Liver (tissue), 9 donors: ENCODE results near the gene PIGM. TPM values are rescaled to one million over a fixed set of nuclear protein-coding genes. Genes with fewer than 3 reads are reported as not detected.

Experiments used
- DNase-seq: peaks from one replicate; pipeline ENCODE4 v3.0.0-alpha.2; 2017; ENCODE audit warnings: low spot score
- H3K27ac ChIP-seq, 2 donors: one replicate each; pipeline ENCODE4 v1.7.0; 2013; ENCODE audit warnings: inconsistent platforms in 2 of 2, low read length in 2 of 2, control low read depth in 1 of 2, low read depth in 1 of 2, mild to moderate bottlenecking in 1 of 2
- H3K27me3 ChIP-seq, 4 donors: one replicate each; pipeline versions ENCODE4 v1.6.1 to v1.7.0; 2013; ENCODE audit warnings: low read length in 3 of 4, inconsistent platforms in 1 of 4, mild to moderate bottlenecking in 1 of 4, moderate library complexity in 1 of 4; ENCODE audit not compliant: control insufficient read depth in 4 of 4, insufficient read depth in 4 of 4
- H3K36me3 ChIP-seq, 4 donors: one replicate each; pipeline versions ENCODE4 v1.6.1 to v1.7.0; 2013; ENCODE audit warnings: low read length in 3 of 4, mild to moderate bottlenecking in 3 of 4, low read depth in 1 of 4, moderate library complexity in 1 of 4; ENCODE audit not compliant: control insufficient read depth in 4 of 4, insufficient read depth in 3 of 4
- H3K4me1 ChIP-seq, 4 donors: one replicate each; pipeline versions ENCODE4 v1.6.1 to v1.7.0; 2013; ENCODE audit warnings: low read length in 3 of 4, mild to moderate bottlenecking in 3 of 4, moderate library complexity in 1 of 4; ENCODE audit not compliant: control insufficient read depth in 4 of 4, insufficient read depth in 4 of 4
- H3K4me3 ChIP-seq, 3 donors: one replicate each; pipeline versions ENCODE4 v1.6.1 to v1.7.0; 2013; ENCODE audit warnings: low read length in 3 of 3, control low read depth in 1 of 3, low read depth in 1 of 3, mild to moderate bottlenecking in 1 of 3
- H3K9ac ChIP-seq, 2 donors: one replicate each; pipeline ENCODE4 v1.7.0; 2013; ENCODE audit warnings: low read length in 2 of 2, mild to moderate bottlenecking in 2 of 2, moderate library complexity in 2 of 2, control low read depth in 1 of 2, low read depth in 1 of 2
- H3K9me3 ChIP-seq, 4 donors: one replicate each; pipeline versions ENCODE4 v1.6.1 to v1.7.0; 2013; ENCODE audit warnings: low read length in 3 of 4; ENCODE audit not compliant: control insufficient read depth in 4 of 4
- ATF3 ChIP-seq: IDR thresholded peaks from 2 replicates; pipeline ENCODE4 v1.6.1; 2016; ENCODE audit warnings: antibody characterized with exemption
- EGR1 ChIP-seq, 2 donors: IDR thresholded peaks; 2 replicates each; pipeline ENCODE4 v1.6.1; 2016 to 2018; ENCODE audit warnings: antibody characterized with exemption in 2 of 2, low read depth in 2 of 2
- FOXA1 ChIP-seq: IDR thresholded peaks from 2 replicates; pipeline ENCODE4 v1.6.1; 2016; ENCODE audit warnings: antibody characterized with exemption
- GABPA ChIP-seq, 2 donors: IDR thresholded peaks in 1 of 2; conservative IDR thresholded peaks in 1 of 2; 2 replicates each; pipeline ENCODE4 v1.6.1; 2016; ENCODE audit warnings: antibody characterized with exemption in 2 of 2, mild to moderate bottlenecking in 1 of 2, moderate library complexity in 1 of 2
- HNF4A ChIP-seq, 2 donors: conservative IDR thresholded peaks; 2 replicates each; pipeline ENCODE4 v1.6.1; 2016; ENCODE audit warnings: antibody characterized with exemption in 2 of 2, mild to moderate bottlenecking in 2 of 2
- JUND ChIP-seq, 2 donors: IDR thresholded peaks; 2 replicates each; pipeline ENCODE4 v1.6.1; 2016; ENCODE audit warnings: antibody characterized with exemption in 2 of 2
- TAF1 ChIP-seq: conservative IDR thresholded peaks from 2 replicates; pipeline ENCODE4 v1.6.1; 2016; ENCODE audit warnings: antibody characterized with exemption, mild to moderate bottlenecking
- ZBTB33 ChIP-seq: IDR thresholded peaks from 2 replicates; pipeline ENCODE4 v1.6.1; 2016; ENCODE audit warnings: antibody characterized with exemption
- WGBS: extraction: QIAGEN DNeasy Blood & Tissue Kit; methylation state at CpG from one replicate; pipeline ENCODE4 v1.1.7; 2013; 5-methylcytosine and 5-hydroxymethylcytosine counted together
- polyA plus RNA-seq, 2 donors: library from polyadenylated mRNA; stranded (reverse) in 1 of 2; unstranded in 1 of 2; fragments of 200-250 nt in 1 of 2; fragments of >200 nt in 1 of 2; fragmentation: Nextera tagmentation in 1 of 2; extraction: Ambion mirVana in 1 of 2; gene quantifications; one replicate each; pipeline versions ENCODE4 v1.2.1 to v1.2.3, GENCODE V29; 2013 to 2015
- total RNA-seq, 2 donors: library from RNA; depleted of rRNA; stranded (reverse); fragments of >200 nt; gene quantifications; one replicate each; pipeline ENCODE4 v1.2.3, GENCODE V29; 2014
- donor health status: healthy.
- donor health status: healthy.
- donor health status: healthy.
- donor health status: healthy.
- donor health status: healthy.

Gene PIGM
- total and polyA plus RNA-seq, 4 donors: 2.9 to 4.2 (median 3.6) TPM

GRCh38 chr1:160018900-160019299, 12.9 kb downstream of the PIGM start:
- no peak for DNase-seq
- Histone ChIP-seq H3K4me3 (no peak overlapping the region), H3K36me3 (no peaks in the 10 kb centered on the region), H3K27me3 (no peaks in the 10 kb centered on the region), H3K9ac (no peak overlapping the region), H3K9me3 (no peaks in the 10 kb centered on the region), H3K4me1 (peaks cover 0 to 5% (median 2%) of the 10 kb centered on the region in 4 donors), H3K27ac (no peak overlapping the region)
- WGBS: 86% methylated on average over 1 of the region's 1 CpG
- TF ChIP-seq GABPA (IDR thresholded peaks at IDR 0.05 in 1 of 2, conservative IDR thresholded peaks at IDR 0.05 in 1 of 2) (no peak), EGR1 (IDR thresholded peaks at IDR 0.05; ENCODE audit: low read depth in 2 of 2) (no peak), ZBTB33 (no peak), FOXA1 (no peak)

GRCh38 chr1:160018347-160018746, 13.4 kb downstream of the PIGM start:
- TF ChIP-seq HNF4A (conservative IDR thresholded peaks at IDR 0.05): no peak
- no peak for TF ChIP-seq TAF1
- no peaks in the 10 kb centered on the region for H3K36me3 ChIP-seq
- DNase-seq: no peak
- H3K4me1 ChIP-seq: no peaks in the 10 kb centered on the region
- H3K9me3 ChIP-seq: no peaks in the 10 kb centered on the region
- H3K9ac ChIP-seq: no peak overlapping the region
- H3K27ac ChIP-seq: no peak overlapping the region
- 89% methylated on average over 3 of the region's 3 CpGs for WGBS
- no peak overlapping the region for H3K4me3 ChIP-seq
- no peaks in the 10 kb centered on the region for H3K27me3 ChIP-seq

GRCh38 chr1:160017592-160017991, 14.2 kb downstream of the PIGM start:
- H3K27ac ChIP-seq: no peak overlapping the region
- no peak overlapping the region for H3K4me3 ChIP-seq
- WGBS: 44% methylated on average over 1 of the region's 1 CpG
- no peaks in the 10 kb centered on the region for H3K36me3 ChIP-seq
- no peaks in the 10 kb centered on the region for H3K27me3 ChIP-seq
- no peaks in the 10 kb centered on the region for H3K4me1 ChIP-seq
- H3K9ac ChIP-seq: no peak overlapping the region
- DNase-seq: no peak
- TF ChIP-seq EGR1 (IDR thresholded peaks at IDR 0.05; ENCODE audit: low read depth in 2 of 2) (no peak), ATF3 (no peak), GABPA (IDR thresholded peaks at IDR 0.05 in 1 of 2, conservative IDR thresholded peaks at IDR 0.05 in 1 of 2) (no peak), JUND (IDR thresholded peaks at IDR 0.05) (no peak)
- H3K9me3 ChIP-seq: no peaks in the 10 kb centered on the region

GRCh38 chr1:160011781-160012180, 20.0 kb downstream of the PIGM start:
- TF ChIP-seq TAF1 (no peak), HNF4A (conservative IDR thresholded peaks at IDR 0.05) (peak in 1 of 2 donors; percentile 37)
- WGBS: 57% methylated on average over 3 of the region's 3 CpGs

More at GRCh38 chr1:160011781-160012180, 20.0 kb downstream of the PIGM start:
- DNase-seq: no peak
- H3K9ac ChIP-seq: no peak overlapping the region
- no peaks in the 10 kb centered on the region for H3K4me1 ChIP-seq
- H3K4me3 ChIP-seq: no peak overlapping the region
- no peaks in the 10 kb centered on the region for H3K27me3 ChIP-seq
- no peaks in the 10 kb centered on the region for H3K9me3 ChIP-seq
- no peaks in the 10 kb centered on the region for H3K36me3 ChIP-seq
- H3K27ac ChIP-seq: no peak overlapping the region
